ENCODE measurements around the gene CEP72.
"Not testable (repeated sequence)": the region's sequence is repeated elsewhere in the genome, so short reads cannot be mapped to it uniquely, and the experiment has no call there.

DNA sequence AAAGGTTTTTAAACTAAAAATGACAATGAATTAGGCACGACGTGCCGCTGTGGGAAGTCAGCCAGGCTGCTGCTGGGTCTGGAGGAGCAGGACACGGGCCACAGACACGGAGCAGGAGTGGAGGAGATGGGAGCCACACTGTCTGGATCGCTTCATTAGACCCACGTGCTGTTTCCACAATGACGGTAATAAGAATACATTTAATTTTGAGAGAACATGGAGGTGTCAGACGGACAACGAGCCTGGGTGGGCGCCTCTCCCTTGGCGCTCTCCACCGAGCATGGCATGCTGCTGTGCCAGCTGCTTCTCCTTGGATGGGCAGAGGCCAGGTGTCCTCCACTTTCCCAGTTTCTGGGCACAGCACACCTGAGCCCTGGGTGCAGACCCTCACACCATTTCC is 68.7 kb downstream of the CEP72 start:
- TF ChIP-seq, protein P1, sequence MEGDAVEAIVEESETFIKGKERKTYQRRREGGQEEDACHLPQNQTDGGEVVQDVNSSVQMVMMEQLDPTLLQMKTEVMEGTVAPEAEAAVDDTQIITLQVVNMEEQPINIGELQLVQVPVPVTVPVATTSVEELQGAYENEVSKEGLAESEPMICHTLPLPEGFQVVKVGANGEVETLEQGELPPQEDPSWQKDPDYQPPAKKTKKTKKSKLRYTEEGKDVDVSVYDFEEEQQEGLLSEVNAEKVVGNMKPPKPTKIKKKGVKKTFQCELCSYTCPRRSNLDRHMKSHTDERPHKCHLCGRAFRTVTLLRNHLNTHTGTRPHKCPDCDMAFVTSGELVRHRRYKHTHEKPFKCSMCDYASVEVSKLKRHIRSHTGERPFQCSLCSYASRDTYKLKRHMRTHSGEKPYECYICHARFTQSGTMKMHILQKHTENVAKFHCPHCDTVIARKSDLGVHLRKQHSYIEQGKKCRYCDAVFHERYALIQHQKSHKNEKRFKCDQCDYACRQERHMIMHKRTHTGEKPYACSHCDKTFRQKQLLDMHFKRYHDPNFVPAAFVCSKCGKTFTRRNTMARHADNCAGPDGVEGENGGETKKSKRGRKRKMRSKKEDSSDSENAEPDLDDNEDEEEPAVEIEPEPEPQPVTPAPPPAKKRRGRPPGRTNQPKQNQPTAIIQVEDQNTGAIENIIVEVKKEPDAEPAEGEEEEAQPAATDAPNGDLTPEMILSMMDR (IDR thresholded peaks at IDR 0.05; ENCODE audit: poor library complexity): not testable (repeated sequence)
- not testable (repeated sequence) for TF ChIP-seq EZH2phosphoT487 (IDR thresholded peaks at IDR 0.05; ENCODE audit: low read depth, severe bottlenecking, unreplicated experiment)

All from hepatocyte (in vitro differentiated cells).